ENCODE data around the gene FAM83F. TPM values are rescaled to one million over a fixed set of nuclear protein-coding genes. Genes with fewer than 3 reads are reported as not detected.

The FAM83F gene
- total and polyA plus RNA-seq, 10 of the 15 experiments (the other 5 are each of a cell fraction or from before 2014, with no cell fraction given) = 0.01 to 0.05 (median 0.01) TPM; not detected in 7

- Histone ChIP-seq H3K27me3 (replicated peaks in 1 of 2; ENCODE audit: control insufficient read depth in 2 of 2, insufficient read depth in 2 of 2, low read length in 1 of 2) (no peaks in the 10 kb centered on the region), H3K36me3 (ENCODE audit: control insufficient read depth in 2 of 2, insufficient read depth in 2 of 2, low read length in 1 of 2) (no peaks in the 10 kb centered on the region; a peak in 1 of 4 replicates), H3K27ac (ENCODE audit: control insufficient read depth, insufficient read depth) (no peak overlapping the region), H2AFZ (ENCODE audit: control insufficient read depth, low read depth, low read length) (no peak overlapping the region), H3K4me3 (no peak overlapping the region), H3K4me2 (ENCODE audit: control insufficient read depth, insufficient read depth) (no peak overlapping the region), H3K4me1 (ENCODE audit: control insufficient read depth, insufficient read depth, low read length) (peaks cover 7% of the 10 kb centered on the region), H3K9ac (ENCODE audit: control insufficient read depth, insufficient read depth, low read length) (no peak overlapping the region), H3K9me3 (replicated peaks; ENCODE audit: control insufficient read depth, insufficient read depth, low read length) (no peaks in the 10 kb centered on the region), H3K79me2 (ENCODE audit: control insufficient read depth, insufficient read depth, low read length) (no peaks in the 10 kb centered on the region), H4K20me1 (ENCODE audit: control insufficient read depth, insufficient read depth) (no peaks in the 10 kb centered on the region)
- RAD21 ChIA-PET (ENCODE audit: unreplicated experiment) = no interaction called here
- no TSS peak for BruUV-seq (replicated peaks)
- 34% methylated on average over 6 of the region's 6 CpGs for WGBS (ENCODE audit: insufficient coverage, insufficient replicate concordance, low lambda C conversion rate, missing lambda C conversion rate)
- intact Hi-C loops (cut with micrococcal nuclease; ENCODE audit: unreplicated experiment) = no loop called here
- TF ChIP-seq TBL1XR1 (IDR thresholded peaks at IDR 0.05; ENCODE audit: low read depth, low read length) (no peak), IRF4 (IDR thresholded peaks at IDR 0.05; ENCODE audit: low read depth, low read length) (no peak), NR2F1 (conservative IDR thresholded peaks at IDR 0.05) (no peak), ZBTB4 (CRISPR knock-in tag; IDR thresholded peaks at IDR 0.05) (no peak), POLR2A (IDR thresholded peaks at IDR 0.05; ENCODE audit: low read depth, low read length) (0 out of 2 replicates have a peak, but pooled peaks have one; percentile 15), ZNF687 (IDR thresholded peaks at IDR 0.05) (no peak), MTA2 (IDR thresholded peaks at IDR 0.05; ENCODE audit: low read depth) (no peak)
- DNase-seq (ENCODE audit: low read depth, low spot score) = no peak
- in situ Hi-C loops (cut with MboI) = no loop called here
- no peak for FAIRE-seq
- CTCF ChIA-PET = interaction anchor here (0.7 kb wide), 1 partner anchor 15 kb away, joined by 3 read pairs; no protein-coding TSS in a partner anchor
- POLR2A ChIA-PET = no interaction called here
- SMC1A ChIA-PET (ENCODE audit: uncharacterized antibody, unreplicated experiment) = no interaction called here
- peak; percentile 17; the same call in 2 of the 3 replicates for ATAC-seq
These were observed 14.2 kb upstream of the FAM83F start for GRCh38 chr22:39980596-39980995.

Data from GM12878 (cell line).